Inflammatory macrophage treated with lipopolysaccharide for 1 hour (primary cell): Measurements from ENCODE around the gene ENAH.
"Not testable (repeated sequence)": the region's sequence is repeated elsewhere in the genome, so short reads cannot be mapped to it uniquely, and the experiment has no call there.

Experiments
- DNase-seq, 2 donors: peaks; one replicate each; pipeline ENCODE4 v3.0.0-alpha.2; 2020 to 2022

The ENAH gene

GRCh38 chr1:225520587-225521227 lies 132.2 kb downstream of the ENAH start:
- no peak for DNase-seq

DNA sequence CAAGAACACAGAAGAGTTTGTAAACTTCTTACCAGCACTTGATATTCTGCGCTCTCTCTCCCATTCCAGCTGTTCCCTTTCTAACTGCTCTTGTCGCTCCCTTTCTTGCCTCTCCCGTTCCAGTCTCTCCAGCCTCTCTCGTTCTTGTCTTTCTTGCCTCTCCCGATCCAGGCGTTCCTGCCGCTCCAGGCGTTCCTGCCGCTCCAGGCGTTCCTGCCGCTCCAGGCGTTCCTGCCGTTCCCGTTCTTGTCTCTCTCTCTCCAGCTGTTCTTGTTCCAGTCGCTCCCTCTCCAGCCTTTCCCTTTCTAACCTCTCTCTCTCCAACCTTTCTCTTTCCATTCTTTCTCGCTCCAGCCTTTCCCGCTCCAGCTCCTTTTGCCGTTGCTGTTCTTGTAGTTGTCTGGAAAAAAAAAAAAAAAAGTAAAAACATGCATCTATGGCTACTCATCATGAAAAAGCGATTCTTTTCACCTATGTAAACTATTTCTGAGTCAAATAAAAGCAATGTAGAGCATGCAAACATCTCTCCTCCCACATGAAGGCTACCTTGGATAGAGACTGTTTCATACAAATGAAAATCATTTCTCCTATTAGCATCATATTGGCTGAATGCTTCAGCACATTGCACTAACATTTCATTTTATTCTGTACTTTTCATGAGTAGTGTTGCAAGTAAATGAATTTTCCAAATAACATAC lies 133.6 kb downstream of the ENAH start:
- no peak for DNase-seq

- DNase-seq = peak; percentile 62 to 68
These were observed 135.2 kb downstream of the ENAH start for GRCh38 chr1:225517697-225518096.

DNA sequence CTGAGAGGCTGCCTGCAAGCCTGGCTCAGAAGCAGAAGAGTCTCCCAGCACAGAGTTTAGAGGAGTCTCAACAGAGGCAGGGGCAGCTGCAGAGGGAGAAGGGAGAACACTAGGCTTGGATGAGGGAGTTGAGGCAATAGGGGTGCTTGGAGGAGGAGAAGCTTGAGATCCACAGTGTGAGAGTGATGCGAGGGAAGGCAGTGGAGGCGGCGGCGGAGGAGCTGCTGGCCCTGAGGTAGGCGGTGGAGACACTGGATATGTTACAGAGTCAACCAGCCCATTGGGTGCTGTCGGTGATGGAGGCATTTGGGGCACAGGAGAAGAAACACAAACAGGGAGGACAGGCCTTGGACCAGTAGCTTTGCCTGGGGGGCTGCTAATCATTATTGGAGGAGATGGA lies 135.7 kb downstream of the ENAH start:
- DNase-seq = no peak

GRCh38 chr1:225514671-225515081 lies 138.2 kb downstream of the ENAH start:
- no peak for DNase-seq

GRCh38 chr1:225513576-225513975 lies 139.3 kb downstream of the ENAH start:
- not testable (repeated sequence) for DNase-seq

DNA sequence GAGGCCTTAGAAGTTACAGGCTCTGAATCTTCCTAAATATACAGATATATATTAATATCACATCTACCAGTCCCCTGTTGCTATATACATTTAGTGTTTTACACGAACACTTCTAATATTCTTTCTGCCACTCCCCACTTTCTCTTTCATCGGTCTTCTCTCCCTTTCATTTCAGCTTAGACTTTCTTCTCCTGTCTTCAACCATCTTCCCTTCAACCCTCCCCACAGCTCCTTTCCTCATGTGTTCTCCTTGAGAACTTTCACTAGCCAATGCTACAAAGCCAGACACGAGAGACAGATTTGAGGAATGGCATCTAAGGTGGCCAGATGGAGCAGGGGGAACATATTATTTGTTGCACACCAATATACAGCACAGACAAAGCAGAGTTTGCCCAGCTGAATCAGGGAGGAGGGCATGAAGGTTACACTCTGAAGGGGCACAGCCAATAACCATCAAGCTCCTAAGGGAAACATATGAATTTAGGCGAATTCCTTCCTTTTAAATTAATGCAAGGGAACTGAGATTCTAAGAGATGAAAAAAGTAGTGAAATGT lies 141.0 kb downstream of the ENAH start:
- no peak for DNase-seq

DNA sequence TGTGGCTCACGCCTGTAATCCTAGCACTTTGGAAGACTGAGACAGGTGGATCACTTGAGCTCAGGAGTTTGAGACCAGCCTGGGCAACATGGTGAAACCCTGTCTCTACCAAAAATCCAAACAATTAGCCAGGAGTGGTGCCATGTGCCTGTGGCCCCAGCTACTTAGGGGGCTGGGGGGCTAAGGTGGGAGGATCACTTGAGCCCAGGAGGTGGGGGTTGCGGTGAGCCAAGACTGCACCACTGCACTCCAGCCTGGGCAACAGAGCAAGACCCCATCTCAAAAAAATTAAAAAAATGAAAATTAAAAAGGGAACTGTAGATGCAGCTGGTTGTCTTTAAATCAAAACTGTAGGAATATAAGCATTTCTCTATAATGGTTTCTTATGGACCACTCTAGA lies 142.2 kb downstream of the ENAH start:
- DNase-seq = not testable (repeated sequence)

DNA sequence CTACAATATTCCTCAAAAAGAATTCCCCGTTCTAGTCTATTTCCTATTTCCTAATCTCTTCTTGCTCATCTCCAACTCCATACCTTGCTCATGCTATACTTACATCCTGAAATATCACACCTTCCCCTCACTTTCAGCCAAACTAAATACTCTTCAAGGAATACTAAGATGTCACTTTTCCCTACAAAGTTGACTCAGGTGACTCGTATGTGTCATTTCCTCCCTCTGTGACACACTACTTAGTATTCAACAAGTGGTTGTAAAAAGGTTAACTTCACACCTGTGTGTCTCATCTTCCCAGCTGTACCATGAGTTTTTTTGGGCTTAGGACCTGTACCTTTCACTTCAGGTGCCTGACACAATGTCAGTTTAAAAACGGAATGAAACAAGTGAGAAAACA lies 143.2 kb downstream of the ENAH start:
- no peak for DNase-seq

- DNase-seq = no peak
These were observed 143.6 kb downstream of the ENAH start for GRCh38 chr1:225509376-225509707.

DNA sequence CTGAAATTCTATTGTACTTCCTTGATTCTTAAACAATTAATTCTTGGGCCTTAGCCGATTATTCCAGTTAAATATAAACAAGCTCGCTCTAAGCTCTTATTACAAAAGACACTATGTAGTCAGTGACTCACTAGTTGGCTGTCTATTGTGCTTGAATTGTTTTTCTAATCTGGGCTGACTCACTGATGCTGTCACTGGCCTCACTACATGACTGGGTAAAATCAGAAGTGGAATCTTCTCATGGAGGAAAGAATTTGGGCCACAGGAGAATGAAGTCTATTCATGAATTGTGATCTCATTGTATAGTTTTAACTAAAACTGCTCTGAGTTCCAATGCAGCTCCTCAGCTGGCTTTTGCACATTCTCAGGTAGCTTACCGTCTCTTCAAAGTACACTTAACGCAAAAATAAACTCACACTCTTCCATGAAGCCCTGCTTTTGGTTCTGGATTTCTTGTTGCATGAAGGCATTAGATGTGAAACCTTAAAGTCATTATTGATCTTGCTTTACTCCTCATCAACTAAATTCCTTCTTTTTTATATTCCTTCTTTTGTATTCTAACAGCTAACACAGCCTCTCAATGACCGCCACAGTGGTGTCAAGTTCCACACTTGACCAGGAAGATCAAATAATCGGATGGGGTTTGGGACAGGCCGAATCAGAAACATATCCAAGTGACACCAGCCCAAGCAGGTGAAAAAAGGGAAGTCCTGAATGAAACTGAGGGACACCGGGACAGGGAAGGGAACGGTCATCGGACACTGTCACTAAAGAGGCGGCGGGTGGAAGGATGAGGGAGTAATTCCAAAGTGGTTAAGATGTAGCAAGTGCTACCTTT lies 144.2 kb downstream of the ENAH start:
- peak; percentile 18 to 62 for DNase-seq

GRCh38 chr1:225506727-225507126 lies 146.2 kb downstream of the ENAH start:
- DNase-seq = no peak

DNA sequence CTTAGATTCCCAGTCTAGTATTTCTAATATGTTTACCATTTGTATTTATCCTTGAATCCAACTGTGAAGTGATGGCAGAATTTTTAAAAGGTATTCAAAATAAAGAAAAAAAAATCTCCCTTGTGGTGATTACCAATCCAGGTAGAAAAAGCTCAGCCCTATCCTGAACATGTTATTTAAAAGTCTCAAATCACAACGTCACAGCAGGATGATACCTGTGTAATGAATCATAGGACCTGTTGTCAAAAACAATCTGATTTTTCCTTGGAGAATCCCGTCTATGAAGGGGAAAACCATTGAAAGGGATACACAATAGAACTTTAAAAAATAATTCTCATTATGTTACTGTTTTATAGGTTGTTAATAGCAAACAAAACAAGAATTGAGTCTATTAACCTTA lies 148.1 kb downstream of the ENAH start:
- no peak for DNase-seq

DNA sequence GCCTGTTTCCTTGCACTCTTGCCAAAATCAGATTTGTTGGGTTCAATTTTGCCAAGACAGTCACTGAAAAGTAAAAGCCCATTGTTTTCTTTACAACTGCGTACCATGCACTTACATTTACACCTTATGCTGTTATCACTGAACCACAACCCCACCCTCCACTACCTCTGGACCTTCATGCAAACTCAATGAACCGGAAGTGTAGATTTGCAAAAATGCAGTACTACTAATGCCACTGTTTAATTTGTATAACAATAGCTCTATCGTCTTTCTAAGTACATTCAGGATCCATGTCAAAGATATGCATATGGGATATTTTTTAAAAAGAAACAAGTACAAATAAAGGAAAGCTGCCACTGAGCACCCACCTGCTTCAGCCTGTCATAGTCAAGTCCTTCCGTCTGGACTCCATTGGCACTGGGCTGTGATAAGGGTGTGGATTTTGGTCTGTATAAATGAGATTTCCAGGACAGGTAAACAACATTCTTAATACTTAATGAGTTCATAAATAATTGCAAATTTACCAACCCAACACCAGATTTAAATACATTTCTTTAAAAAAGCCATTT lies 152.2 kb downstream of the ENAH start:
- DNase-seq = no peak

DNA sequence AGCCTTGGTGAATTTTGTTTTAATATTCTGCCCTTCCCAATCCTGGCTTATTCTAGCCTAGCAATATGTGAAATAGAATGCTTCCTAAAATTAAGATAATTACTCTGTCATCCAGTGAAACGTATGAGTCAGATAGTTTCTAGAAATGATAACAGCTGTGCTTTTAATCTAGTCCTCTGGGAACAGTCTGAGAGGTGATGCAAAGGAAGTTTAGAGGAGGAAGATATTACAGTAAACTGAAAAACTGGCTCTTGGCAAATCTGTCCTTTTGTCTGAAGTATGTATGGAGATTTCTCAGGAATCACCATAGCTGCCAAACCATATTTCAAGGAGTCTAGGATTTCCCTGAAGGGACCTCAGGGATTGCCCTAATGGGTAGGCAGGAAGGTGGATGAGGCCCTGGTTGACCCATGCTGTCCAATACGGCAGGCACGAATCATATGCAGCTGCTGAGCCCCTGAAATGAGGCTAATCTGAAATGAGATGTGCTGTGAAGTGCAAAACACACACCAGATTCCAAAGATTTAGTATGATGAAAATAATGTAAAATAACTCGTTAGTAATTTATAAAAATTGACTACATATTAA lies 154.3 kb downstream of the ENAH start:
- DNase-seq = no peak

DNA sequence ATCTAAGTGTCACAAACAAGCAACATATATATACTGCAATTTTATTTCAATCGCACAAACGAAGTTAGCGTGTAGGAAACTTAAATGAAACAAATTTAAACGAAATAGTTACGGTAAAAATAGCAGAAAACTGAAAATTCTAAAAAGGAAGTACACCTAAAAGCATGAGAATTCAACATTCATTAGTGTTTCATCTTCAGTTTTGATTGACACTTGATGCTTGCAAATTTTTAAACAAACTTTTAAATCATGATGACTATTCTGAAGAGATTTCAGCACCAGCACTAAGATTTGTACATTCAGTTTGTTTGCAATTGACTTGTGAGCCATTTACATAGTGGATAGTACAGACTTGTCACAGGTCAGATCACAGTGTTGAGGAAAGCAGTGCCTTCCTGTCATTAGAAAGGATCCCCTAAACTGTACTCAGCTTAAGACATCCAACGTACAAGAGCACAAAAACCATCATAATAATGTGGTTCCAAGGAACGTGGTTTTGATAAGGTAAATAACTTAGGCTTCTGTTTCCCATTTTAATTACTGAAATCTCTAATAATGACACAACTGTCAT lies 158.0 kb downstream of the ENAH start:
- no peak for DNase-seq

- DNase-seq = no peak
These were observed 159.2 kb downstream of the ENAH start for GRCh38 chr1:225493591-225494246.

GRCh38 chr1:225488676-225489075 lies 164.2 kb downstream of the ENAH start:
- DNase-seq = no peak

DNA sequence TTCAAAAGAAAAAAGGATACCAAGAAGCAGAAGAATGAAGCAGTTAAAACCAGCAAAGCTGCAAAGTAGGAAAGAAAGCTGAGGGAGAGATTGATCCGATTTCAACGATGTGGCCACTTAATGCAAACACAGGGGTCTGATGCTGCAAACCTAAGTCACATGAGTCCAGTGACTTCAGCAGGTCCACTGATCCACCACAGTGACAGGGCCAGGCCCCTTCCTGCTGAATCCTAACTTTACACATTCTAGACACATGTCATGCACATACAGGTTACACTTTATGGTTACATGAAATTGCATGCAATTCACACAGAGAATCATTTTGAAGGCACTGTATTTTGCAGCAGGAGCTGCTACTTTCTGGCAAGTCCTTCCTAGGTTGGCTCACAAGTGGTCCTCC lies 166.1 kb downstream of the ENAH start:
- DNase-seq = no peak

GRCh38 chr1:225485991-225486530 lies 166.9 kb downstream of the ENAH start:
- DNase-seq = no peak

DNA sequence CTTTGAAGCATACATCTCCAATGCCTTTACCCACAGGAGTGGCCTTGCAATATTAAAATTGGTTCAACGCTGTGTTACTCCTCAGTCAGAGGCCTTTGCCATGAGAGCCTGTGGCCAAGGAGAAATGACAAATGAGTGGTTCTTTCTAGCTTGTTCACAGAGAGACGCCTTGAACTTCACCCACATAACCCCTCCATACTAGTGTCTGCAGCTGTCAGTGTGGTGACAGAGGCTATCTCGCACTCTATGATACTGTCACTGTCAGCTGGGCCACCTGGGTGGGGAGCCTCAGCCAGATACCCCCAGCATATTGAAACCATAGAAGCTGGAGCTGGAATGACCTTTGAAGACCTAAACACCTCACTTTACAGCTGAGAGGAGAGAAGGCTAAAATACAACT lies 167.7 kb downstream of the ENAH start:
- no peak for DNase-seq
